Ovary (tissue), 3 donors: ENCODE measurements around the gene RNF111.

Experiments
- CTCF ChIP-seq, 3 donors: fragments of 450-650 bp in 2 of 3; fragments of 200-600 bp in 1 of 3; IDR thresholded peaks; one replicate each; pipeline versions ENCODE4 v1.5.1 to v1.8.0; 2016 to 2022; ENCODE audit warnings: antibody characterized with exemption in 3 of 3, mild to moderate bottlenecking in 1 of 3
- POLR2A ChIP-seq: fragments of 450-650 bp; IDR thresholded peaks from one replicate; pipeline ENCODE4 v1.6.1; 2017; ENCODE audit warnings: antibody characterized with exemption, mild to moderate bottlenecking, moderate library complexity
- donor health status: DM: no; HTN: no; CAD: no.

- TF ChIP-seq CTCF (IDR thresholded peaks at IDR 0.05) = no peak
- no peak for TF ChIP-seq POLR2A
Measured at GRCh38 chr15:59069430-59069829, 82.0 kb downstream of the RNF111 start.
